ENCODE measurements around the gene DDX42.
A peak's percentile ranks its signal among the peaks of the same experiment; 100 is the strongest.

The DDX42 gene

DNA sequence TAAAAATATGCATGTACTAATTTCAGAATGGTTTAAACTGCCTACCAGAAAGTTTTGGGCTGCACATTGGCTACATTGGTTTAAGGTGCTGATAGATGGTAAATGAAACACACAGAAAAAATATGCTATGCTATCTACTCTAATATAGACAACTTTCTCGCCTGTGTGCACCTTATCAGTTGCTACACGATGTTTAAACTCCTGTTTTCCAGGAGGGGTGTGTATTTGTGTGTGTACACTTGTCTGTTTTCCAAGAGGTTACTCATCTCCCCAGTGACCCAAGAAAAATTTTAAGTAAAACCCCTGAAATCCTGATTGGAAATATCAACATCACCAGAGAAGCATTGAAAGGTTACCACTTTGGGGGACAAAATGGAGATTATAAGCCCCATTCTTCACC, 31.6 kb downstream of the DDX42 start:
- DNase-seq (ENCODE audit: low read depth), result peak; percentile 36
- H3K4me3 ChIP-seq (ENCODE audit: control insufficient read depth, low read depth, low read length), result no peak overlapping the region
- TF ChIP-seq, protein P1, sequence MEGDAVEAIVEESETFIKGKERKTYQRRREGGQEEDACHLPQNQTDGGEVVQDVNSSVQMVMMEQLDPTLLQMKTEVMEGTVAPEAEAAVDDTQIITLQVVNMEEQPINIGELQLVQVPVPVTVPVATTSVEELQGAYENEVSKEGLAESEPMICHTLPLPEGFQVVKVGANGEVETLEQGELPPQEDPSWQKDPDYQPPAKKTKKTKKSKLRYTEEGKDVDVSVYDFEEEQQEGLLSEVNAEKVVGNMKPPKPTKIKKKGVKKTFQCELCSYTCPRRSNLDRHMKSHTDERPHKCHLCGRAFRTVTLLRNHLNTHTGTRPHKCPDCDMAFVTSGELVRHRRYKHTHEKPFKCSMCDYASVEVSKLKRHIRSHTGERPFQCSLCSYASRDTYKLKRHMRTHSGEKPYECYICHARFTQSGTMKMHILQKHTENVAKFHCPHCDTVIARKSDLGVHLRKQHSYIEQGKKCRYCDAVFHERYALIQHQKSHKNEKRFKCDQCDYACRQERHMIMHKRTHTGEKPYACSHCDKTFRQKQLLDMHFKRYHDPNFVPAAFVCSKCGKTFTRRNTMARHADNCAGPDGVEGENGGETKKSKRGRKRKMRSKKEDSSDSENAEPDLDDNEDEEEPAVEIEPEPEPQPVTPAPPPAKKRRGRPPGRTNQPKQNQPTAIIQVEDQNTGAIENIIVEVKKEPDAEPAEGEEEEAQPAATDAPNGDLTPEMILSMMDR (conservative IDR thresholded peaks at IDR 0.05; ENCODE audit: control insufficient read depth, insufficient read depth, low read depth, low read length), result no peak

DNA sequence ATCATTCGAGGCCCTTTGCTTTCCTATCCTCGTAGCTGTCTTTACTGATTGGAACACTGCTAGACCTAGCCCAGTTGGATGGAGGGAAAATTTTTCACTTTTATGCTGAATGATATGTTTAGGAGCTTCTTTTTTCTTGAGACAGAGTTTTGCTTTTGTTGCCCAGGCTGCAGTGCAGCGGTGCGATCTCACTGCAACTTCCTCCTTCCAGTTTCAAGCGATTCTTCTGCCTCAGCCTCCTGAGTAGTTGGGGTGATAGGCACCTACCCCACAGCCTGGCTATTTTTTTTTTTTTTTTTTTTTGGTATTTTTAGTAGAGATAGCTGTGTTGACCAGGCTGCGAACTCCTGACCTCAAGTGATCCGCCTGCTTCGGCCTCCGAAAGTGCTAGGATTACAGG, 36.0 kb downstream of the DDX42 start:
- DNase-seq (ENCODE audit: low read depth), result no peak
- H3K4me3 ChIP-seq (ENCODE audit: control insufficient read depth, low read depth, low read length), result no peak overlapping the region
- TF ChIP-seq, protein P1 (conservative IDR thresholded peaks at IDR 0.05; ENCODE audit: control insufficient read depth, insufficient read depth, low read depth, low read length), result no peak

DNA sequence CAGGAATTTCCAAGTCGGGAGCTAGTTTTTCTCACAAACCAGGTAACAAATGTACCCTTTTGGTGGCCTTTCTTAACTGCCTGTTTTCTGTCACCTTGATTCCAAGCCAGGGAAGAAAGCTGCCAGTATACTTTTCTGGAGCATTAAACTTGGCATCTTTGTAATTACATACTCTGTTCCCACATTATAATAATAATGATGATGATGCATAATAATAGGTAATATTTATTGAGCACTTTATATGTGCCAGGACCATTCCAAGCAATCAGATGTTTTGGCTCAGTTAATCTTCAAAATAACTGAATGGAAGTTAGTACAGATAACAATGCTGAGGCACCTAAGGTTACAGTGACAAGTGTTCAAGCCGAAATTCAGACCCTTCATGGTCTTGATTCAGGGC, 42.2 kb downstream of the DDX42 start:
- TF ChIP-seq, protein P1 (conservative IDR thresholded peaks at IDR 0.05; ENCODE audit: control insufficient read depth, insufficient read depth, low read depth, low read length), result no peak
- no peak overlapping the region for H3K4me3 ChIP-seq (ENCODE audit: control insufficient read depth, low read depth, low read length)
- DNase-seq (ENCODE audit: low read depth), result no peak

DNA sequence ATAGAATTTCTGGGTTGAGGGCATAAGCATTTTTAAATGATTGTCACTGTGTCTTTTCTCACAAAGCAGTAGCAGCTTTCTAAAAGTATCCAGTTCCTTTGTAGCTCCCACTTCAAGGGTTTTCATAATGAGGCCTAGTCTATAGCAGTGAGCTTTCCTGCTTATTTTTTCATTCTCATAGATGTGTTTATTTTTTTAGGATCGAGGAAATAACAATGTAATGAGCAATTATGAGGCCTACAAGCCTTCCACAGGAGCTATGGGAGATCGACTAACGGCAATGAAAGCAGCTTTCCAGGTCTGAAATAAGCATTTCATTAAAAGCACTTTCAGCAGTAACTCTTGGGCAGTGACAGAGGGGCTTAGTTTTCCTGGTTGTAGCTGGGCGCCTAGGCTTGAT, 42.7 kb downstream of the DDX42 start:
- TF ChIP-seq, protein P1 (conservative IDR thresholded peaks at IDR 0.05; ENCODE audit: control insufficient read depth, insufficient read depth, low read depth, low read length), result no peak
- no peak overlapping the region for H3K4me3 ChIP-seq (ENCODE audit: control insufficient read depth, low read depth, low read length)
- no peak for DNase-seq (ENCODE audit: low read depth)

DNA sequence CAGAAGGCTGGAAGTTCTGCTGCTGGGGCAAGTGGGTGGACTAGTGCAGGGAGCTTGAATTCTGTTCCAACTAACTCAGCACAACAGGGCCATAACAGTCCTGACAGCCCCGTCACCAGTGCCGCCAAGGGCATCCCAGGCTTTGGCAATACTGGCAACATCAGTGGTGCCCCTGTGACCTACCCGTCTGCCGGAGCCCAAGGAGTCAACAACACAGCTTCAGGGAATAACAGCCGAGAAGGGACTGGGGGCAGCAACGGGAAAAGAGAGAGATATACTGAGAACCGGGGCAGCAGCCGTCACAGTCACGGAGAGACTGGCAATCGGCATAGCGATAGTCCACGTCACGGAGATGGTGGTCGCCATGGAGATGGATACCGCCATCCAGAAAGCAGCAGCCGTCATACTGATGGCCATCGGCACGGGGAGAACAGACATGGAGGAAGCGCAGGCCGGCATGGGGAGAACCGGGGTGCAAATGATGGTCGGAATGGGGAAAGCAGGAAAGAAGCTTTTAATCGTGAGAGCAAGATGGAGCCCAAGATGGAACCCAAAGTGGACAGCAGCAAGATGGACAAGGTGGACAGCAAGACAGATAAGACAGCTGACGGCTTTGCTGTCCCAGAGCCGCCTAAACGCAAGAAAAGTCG, 43.9 kb downstream of the DDX42 start:
- H3K4me3 ChIP-seq (ENCODE audit: control insufficient read depth, low read depth, low read length), result no peak overlapping the region
- TF ChIP-seq, protein P1 (conservative IDR thresholded peaks at IDR 0.05; ENCODE audit: control insufficient read depth, insufficient read depth, low read depth, low read length), result no peak
- no peak for DNase-seq (ENCODE audit: low read depth)

DNA sequence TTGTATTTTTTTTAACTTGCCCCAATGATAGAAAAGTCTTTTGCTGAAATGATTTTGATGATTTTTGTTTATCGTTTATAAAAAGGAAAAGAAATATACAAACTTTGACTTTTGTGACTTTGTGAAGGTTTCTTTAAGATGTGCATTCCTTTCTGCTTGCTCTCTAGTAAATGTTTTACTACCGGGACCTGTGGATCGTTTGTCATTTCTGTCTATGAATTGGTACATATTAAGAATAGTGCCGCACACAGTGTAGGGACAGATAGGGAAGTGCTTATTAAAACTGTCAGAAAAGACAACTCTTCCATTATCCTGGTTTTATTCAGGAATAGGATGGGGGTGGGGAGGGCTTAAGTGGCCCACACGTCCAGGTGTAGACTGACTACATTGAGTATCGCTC, 45.2 kb downstream of the DDX42 start:
- no peak for DNase-seq (ENCODE audit: low read depth)
- TF ChIP-seq, protein P1 (conservative IDR thresholded peaks at IDR 0.05; ENCODE audit: control insufficient read depth, insufficient read depth, low read depth, low read length), result no peak
- no peak overlapping the region for H3K4me3 ChIP-seq (ENCODE audit: control insufficient read depth, low read depth, low read length)
